Natural killer cell (primary cell): ENCODE measurements around the gene SLC17A6. TPM values are rescaled to one million over a fixed set of nuclear protein-coding genes. Genes with fewer than 3 reads are reported as not detected.

Experiments used
- ATAC-seq, 3 donors: fragments of 150-1000 bp in 2 of 3; fragments of 200-7000 bp in 1 of 3; cut with Tn5 transposase; 1 replicate in 1 of 3; 2 replicates in 2 of 3; pipeline ENCODE4 v1.10.0; 2021; ENCODE audit warnings: mild to moderate bottlenecking in 2 of 3, moderate library complexity in 2 of 3
- DNase-seq, 2 donors: peaks; one replicate each; pipeline versions ENCODE4 v3.0.0 to v3.0.0-alpha.2; 2013 to 2021; ENCODE audit warnings: mixed read lengths in 1 of 2
- H3K27ac ChIP-seq: one replicate; pipeline ENCODE4 v1.5.1; 2013; ENCODE audit warnings: mild to moderate bottlenecking, low read length
- H3K27me3 ChIP-seq: one replicate; pipeline ENCODE4 v1.6.1; 2013; ENCODE audit warnings: low read length; ENCODE audit not compliant: control insufficient read depth, insufficient read depth
- H3K36me3 ChIP-seq: one replicate; pipeline ENCODE4 v1.6.1; 2013; ENCODE audit warnings: low read length; ENCODE audit not compliant: control insufficient read depth, insufficient read depth
- H3K4me1 ChIP-seq: one replicate; pipeline ENCODE4 v1.6.1; 2013; ENCODE audit warnings: low read length; ENCODE audit not compliant: control insufficient read depth, insufficient read depth
- H3K4me3 ChIP-seq: one replicate; pipeline ENCODE4 v1.5.1; 2013; ENCODE audit warnings: low read length
- H3K9me3 ChIP-seq: one replicate; pipeline ENCODE4 v1.6.1; 2013; ENCODE audit warnings: low read length; ENCODE audit not compliant: control insufficient read depth, insufficient read depth
- H3K27ac Mint-ChIP-seq, 2 donors: one replicate each; pipeline ENCODE4 v1.8.0; 2022; ENCODE audit warnings: mild to moderate bottlenecking in 2 of 2, mixed read lengths in 2 of 2, moderate library complexity in 1 of 2
- H3K27me3 Mint-ChIP-seq, 2 donors: one replicate each; pipeline ENCODE4 v1.8.0; 2022; ENCODE audit warnings: low read depth in 2 of 2, mixed read lengths in 2 of 2
- H3K36me3 Mint-ChIP-seq: one replicate; pipeline ENCODE4 v1.8.0; 2022; ENCODE audit warnings: mixed read lengths
- H3K4me1 Mint-ChIP-seq, 2 donors: one replicate each; pipeline ENCODE4 v1.8.0; 2022; ENCODE audit warnings: mixed read lengths in 2 of 2
- H3K4me3 Mint-ChIP-seq: one replicate; pipeline ENCODE4 v1.8.0; 2022; ENCODE audit warnings: mild to moderate bottlenecking, moderate library complexity, mixed read lengths
- H3K9me3 Mint-ChIP-seq, 2 donors: one replicate each; pipeline ENCODE4 v1.8.0; 2022; ENCODE audit warnings: mixed read lengths in 2 of 2
- WGBS: methylation state at CpG from one replicate; pipeline ENCODE4 v1.1.7; 2013; ENCODE audit warnings: missing lambda C conversion rate; ENCODE audit not compliant: insufficient coverage; 5-methylcytosine and 5-hydroxymethylcytosine counted together
- intact Hi-C: fragments of 100-400 bp; cut with micrococcal nuclease; formaldehyde crosslinking; loops from one replicate; pipeline ENCODE4 v1.14.2; 2022
- total RNA-seq, 4 donors: library from RNA; stranded (reverse); fragments of 120-200 nt in 1 of 4; gene quantifications; one replicate each; pipeline versions ENCODE4 v1.2.3 to v1.2.4, GENCODE V29; 2013 to 2022
- TF ChIP-seq, protein P1 (sequence below): fragments of 200-600 bp; IDR thresholded peaks from one replicate; pipeline ENCODE4 v1.8.0; 2022; ENCODE audit warnings: antibody characterized with exemption

Gene SLC17A6
- total RNA-seq, 3 donors from 2014 or later (not counting 1 experiment from before 2014, with no cell fraction given), result not detected

DNA sequence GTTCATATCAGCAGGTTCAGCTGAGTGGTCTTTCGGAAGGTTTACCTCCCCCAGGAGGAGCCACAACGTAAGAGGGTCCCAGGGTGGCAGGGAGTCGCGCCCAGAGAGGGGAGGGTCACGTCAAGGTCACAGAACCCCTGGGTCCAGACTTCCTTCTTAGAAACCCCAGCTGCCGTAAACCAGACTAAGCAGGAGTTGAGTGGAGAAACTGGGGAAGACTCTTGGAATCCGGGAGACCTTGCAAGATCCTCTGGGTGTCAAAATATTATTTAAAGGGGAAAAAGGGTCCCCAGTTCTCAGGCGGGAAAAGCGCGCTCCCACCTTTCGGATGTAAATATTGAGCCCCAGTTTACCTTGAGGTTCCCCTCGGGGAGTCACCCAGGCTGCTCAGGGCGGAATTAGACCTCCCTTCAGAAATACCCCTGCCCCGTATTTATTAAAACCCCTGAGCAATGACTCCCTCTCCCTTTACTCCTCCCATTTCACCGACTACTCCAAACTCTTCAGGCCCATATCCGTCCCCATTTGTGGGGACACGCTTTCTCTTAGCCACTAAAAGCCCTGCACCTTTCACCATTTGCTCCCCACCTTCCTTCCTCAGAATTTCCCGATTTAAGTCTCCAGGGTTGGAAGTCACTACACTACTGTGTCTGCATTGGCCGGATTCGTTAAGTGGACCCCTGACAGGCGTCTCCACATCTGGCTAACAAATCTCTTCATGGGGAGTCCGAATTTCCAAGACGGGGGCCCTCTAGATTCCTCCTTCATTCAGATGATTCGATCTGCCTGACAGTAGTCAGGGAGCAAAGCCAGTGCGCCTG lies 4.2 kb downstream of the SLC17A6 start:
- 8% methylated on average over 25 of the region's 25 CpGs for WGBS
- Histone ChIP-seq H3K9me3 (no peaks in the 10 kb centered on the region), H3K4me1 (no peaks in the 10 kb centered on the region), H3K36me3 (no peaks in the 10 kb centered on the region), H3K27me3 (peaks cover 41% of the 10 kb centered on the region), H3K27ac (no peak overlapping the region), H3K4me3 (no peak overlapping the region)
- TF ChIP-seq, protein P1, sequence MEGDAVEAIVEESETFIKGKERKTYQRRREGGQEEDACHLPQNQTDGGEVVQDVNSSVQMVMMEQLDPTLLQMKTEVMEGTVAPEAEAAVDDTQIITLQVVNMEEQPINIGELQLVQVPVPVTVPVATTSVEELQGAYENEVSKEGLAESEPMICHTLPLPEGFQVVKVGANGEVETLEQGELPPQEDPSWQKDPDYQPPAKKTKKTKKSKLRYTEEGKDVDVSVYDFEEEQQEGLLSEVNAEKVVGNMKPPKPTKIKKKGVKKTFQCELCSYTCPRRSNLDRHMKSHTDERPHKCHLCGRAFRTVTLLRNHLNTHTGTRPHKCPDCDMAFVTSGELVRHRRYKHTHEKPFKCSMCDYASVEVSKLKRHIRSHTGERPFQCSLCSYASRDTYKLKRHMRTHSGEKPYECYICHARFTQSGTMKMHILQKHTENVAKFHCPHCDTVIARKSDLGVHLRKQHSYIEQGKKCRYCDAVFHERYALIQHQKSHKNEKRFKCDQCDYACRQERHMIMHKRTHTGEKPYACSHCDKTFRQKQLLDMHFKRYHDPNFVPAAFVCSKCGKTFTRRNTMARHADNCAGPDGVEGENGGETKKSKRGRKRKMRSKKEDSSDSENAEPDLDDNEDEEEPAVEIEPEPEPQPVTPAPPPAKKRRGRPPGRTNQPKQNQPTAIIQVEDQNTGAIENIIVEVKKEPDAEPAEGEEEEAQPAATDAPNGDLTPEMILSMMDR, result no peak
- DNase-seq (no peak), ATAC-seq (no peak)
- intact Hi-C loops, result no loop called here
- H3K27ac Mint-ChIP-seq, result no peak overlapping the region
- H3K4me3 Mint-ChIP-seq, result no peak overlapping the region
- H3K9me3 Mint-ChIP-seq, result peaks cover 0 to 3% of the 10 kb centered on the region in 2 donors
- peaks cover 9% of the 10 kb centered on the region for H3K36me3 Mint-ChIP-seq
- H3K4me1 Mint-ChIP-seq, result peaks cover 0 to 7% of the 10 kb centered on the region in 2 donors
- peaks cover 69 to 82% of the 10 kb centered on the region in 2 donors for H3K27me3 Mint-ChIP-seq

DNA sequence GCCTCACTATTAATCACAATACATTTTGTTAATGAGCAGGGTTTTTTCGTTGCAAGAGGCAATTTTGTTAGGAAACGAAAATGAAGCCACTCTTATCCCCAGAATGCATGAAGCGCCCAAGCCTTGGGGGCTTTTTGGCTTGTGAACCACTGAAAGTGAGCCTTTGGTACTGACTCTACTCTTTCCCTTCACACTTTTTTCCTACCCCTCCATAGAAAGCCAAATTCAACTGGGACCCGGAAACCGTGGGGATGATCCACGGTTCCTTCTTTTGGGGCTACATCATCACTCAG lies 4.8 kb downstream of the SLC17A6 start:
- Histone ChIP-seq H3K4me3 (no peak overlapping the region), H3K4me1 (no peaks in the 10 kb centered on the region), H3K36me3 (no peaks in the 10 kb centered on the region), H3K27ac (no peak overlapping the region), H3K27me3 (peaks cover 36% of the 10 kb centered on the region), H3K9me3 (no peaks in the 10 kb centered on the region)
- TF ChIP-seq, protein P1, result no peak
- no peak overlapping the region for H3K4me3 Mint-ChIP-seq
- H3K36me3 Mint-ChIP-seq, result peaks cover 6% of the 10 kb centered on the region
- H3K27ac Mint-ChIP-seq, result no peak overlapping the region
- intact Hi-C loops, result no loop called here
- ATAC-seq (no peak), DNase-seq (no peak)
- H3K27me3 Mint-ChIP-seq, result peaks cover 67 to 82% of the 10 kb centered on the region in 2 donors
- peaks cover 0 to 3% of the 10 kb centered on the region in 2 donors for H3K9me3 Mint-ChIP-seq
- peaks cover 0 to 4% of the 10 kb centered on the region in 2 donors for H3K4me1 Mint-ChIP-seq
- 2% methylated on average over 6 of the region's 6 CpGs for WGBS

DNA sequence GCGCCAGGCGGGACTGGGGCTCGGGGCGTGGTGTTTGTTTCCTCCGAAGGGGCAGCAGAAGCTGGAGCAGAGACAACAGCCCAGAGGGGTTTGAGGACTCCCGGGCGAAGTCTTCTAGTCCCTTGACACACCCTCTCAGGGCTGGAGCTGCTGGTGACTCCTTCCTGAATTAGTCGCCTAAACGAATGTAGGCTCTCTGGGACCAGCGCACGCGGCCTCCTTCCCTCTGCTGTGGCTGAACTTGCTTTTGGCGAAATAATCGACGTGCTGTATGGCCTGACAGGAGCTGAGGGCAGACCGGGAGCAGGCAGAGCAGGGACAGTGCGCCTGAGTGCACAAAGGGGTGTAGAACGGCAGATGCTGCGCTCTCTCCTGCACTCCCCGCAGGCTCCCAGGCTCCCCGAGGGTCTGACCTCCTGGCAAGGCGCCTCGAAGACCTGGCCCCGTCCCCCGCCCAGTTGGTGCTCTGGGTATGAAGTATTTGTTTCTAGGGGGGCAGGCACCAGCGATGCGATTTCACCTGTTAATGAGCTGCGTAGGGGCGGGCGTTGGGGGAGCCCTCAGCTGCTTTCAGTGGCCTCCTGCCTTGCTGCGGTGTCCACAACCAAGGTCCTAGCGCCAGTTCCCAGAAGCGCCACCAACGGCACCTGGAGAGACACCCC lies 5.3 kb downstream of the SLC17A6 start:
- 5% methylated on average over 34 of the region's 34 CpGs for WGBS
- Histone ChIP-seq H3K27ac (no peak overlapping the region), H3K4me3 (no peak overlapping the region), H3K36me3 (no peaks in the 10 kb centered on the region), H3K4me1 (no peaks in the 10 kb centered on the region), H3K27me3 (peaks cover 31% of the 10 kb centered on the region), H3K9me3 (no peaks in the 10 kb centered on the region)
- peaks cover under 1% of the 10 kb centered on the region for H3K36me3 Mint-ChIP-seq
- DNase-seq, result no peak
- TF ChIP-seq, protein P1, result no peak
- H3K27ac Mint-ChIP-seq, result no peak overlapping the region
- H3K9me3 Mint-ChIP-seq, result no peaks in the 10 kb centered on the region
- intact Hi-C loops, result no loop called here
- H3K4me1 Mint-ChIP-seq, result no peaks in the 10 kb centered on the region
- no peak for ATAC-seq
- no peak overlapping the region for H3K4me3 Mint-ChIP-seq
- H3K27me3 Mint-ChIP-seq, result peaks cover 65 to 81% of the 10 kb centered on the region in 2 donors
